Keratinocyte (primary cell): ENCODE measurements around the gene SLC25A1. TPM values are rescaled to one million over a fixed set of nuclear protein-coding genes. Genes with fewer than 3 reads are reported as not detected.

Experiments
- DNase-seq: peaks from one replicate; pipeline ENCODE4 v3.0.0-alpha.2; 2011; ENCODE audit warnings: low read depth, missing footprints, low spot score
- FAIRE-seq: peaks from 2 replicates; lab custom pipeline; 2011; peaks lifted over from hg19 to GRCh38; lab: Jason Lieb, UNC
- H2AFZ ChIP-seq: 2 replicates; pipeline ENCODE4 v1.6.0; 2012; ENCODE audit warnings: low read length, control low read depth, inconsistent platforms; ENCODE audit not compliant: control insufficient read depth
- H3K27ac ChIP-seq: 2 replicates; pipeline ENCODE4 v1.5.1; 2011; ENCODE audit warnings: low read length; ENCODE audit not compliant: control insufficient read depth, insufficient read depth
- H3K27me3 ChIP-seq: 3 replicates; pipeline ENCODE4 v1.6.0; 2011; ENCODE audit warnings: low read length; ENCODE audit not compliant: control insufficient read depth, insufficient read depth; ENCODE audit errors: extremely low read depth
- H3K36me3 ChIP-seq, 2 experiments: 2 replicates in 1 of 2; 3 replicates in 1 of 2; pipeline ENCODE4 v1.5.1; 2011; ENCODE audit warnings: low read length in 2 of 2, mild to moderate bottlenecking in 1 of 2; ENCODE audit not compliant: control insufficient read depth in 2 of 2, insufficient read depth in 2 of 2; ENCODE audit errors: extremely low read depth in 1 of 2
- H3K4me1 ChIP-seq: 3 replicates; pipeline ENCODE4 v1.5.1; 2011; ENCODE audit warnings: low read length; ENCODE audit not compliant: control insufficient read depth, insufficient read depth; ENCODE audit errors: extremely low read depth
- H3K4me2 ChIP-seq: 3 replicates; pipeline ENCODE4 v1.6.0; 2011; ENCODE audit warnings: low read depth, low read length; ENCODE audit not compliant: control insufficient read depth, insufficient read depth; ENCODE audit errors: extremely low read depth
- H3K4me3 ChIP-seq, 3 experiments: fragments of 200-600 bp in 1 of 3; sonication (generic) in 1 of 3; 2 replicates in 2 of 3; 3 replicates in 1 of 3; pipeline ENCODE4 v1.5.1; 2011 to 2016; ENCODE audit warnings: low read length in 3 of 3, mild to moderate bottlenecking in 3 of 3, control low read depth in 2 of 3, inconsistent platforms in 1 of 3, low read depth in 1 of 3, mixed read lengths in 1 of 3, mixed run types in 1 of 3, moderate library complexity in 1 of 3; ENCODE audit not compliant: control insufficient read depth in 2 of 3, insufficient read depth in 2 of 3; ENCODE audit errors: extremely low read depth in 1 of 3
- H3K79me2 ChIP-seq: 2 replicates; pipeline ENCODE4 v1.6.0; 2012; ENCODE audit warnings: low read length; ENCODE audit not compliant: control insufficient read depth, insufficient read depth
- H3K9ac ChIP-seq: 3 replicates; pipeline ENCODE4 v1.6.0; 2011; ENCODE audit warnings: low read length; ENCODE audit not compliant: control insufficient read depth, insufficient read depth; ENCODE audit errors: extremely low read depth
- H3K9me1 ChIP-seq: 3 replicates; pipeline ENCODE4 v1.6.0; 2011; ENCODE audit warnings: low read length; ENCODE audit not compliant: control insufficient read depth, insufficient read depth; ENCODE audit errors: extremely low read depth
- H3K9me3 ChIP-seq: 2 replicates; pipeline ENCODE4 v1.5.1; 2012; ENCODE audit warnings: low read depth, low read length; ENCODE audit not compliant: control insufficient read depth
- H4K20me1 ChIP-seq: 3 replicates; pipeline ENCODE4 v1.6.0; 2011; ENCODE audit warnings: low read length; ENCODE audit not compliant: control insufficient read depth, insufficient read depth; ENCODE audit errors: extremely low read depth
- CTCF ChIP-seq, 3 experiments: IDR thresholded peaks in 1 of 3; conservative IDR thresholded peaks in 1 of 3; optimal IDR thresholded peaks in 1 of 3; 2 replicates in 2 of 3; 3 replicates in 1 of 3; pipeline versions ENCODE3 to v1.5.1; 2011; ENCODE audit warnings: low read length in 3 of 3, mild to moderate bottlenecking in 3 of 3, moderate library complexity in 2 of 3, control low read depth in 1 of 3, inconsistent platforms in 1 of 3; ENCODE audit not compliant: insufficient read depth in 2 of 3; ENCODE audit errors: extremely low read depth in 1 of 3
- EZH2 ChIP-seq: IDR thresholded peaks from one replicate; pipeline ENCODE4 v1.6.1; 2012; ENCODE audit warnings: inconsistent platforms, mild to moderate bottlenecking, low read length, moderate library complexity
- dilution Hi-C: fragments of 300-500 bp; cut with MboI; formaldehyde crosslinking; loops from one replicate; pipeline ENCODE4 v1.7.0; 2020; ENCODE audit warnings: low sequenced_read_pairs; ENCODE audit not compliant: extremely low pct_ligation_motif_present
- polyA plus RNA-seq, 5 experiments: library from polyadenylated mRNA; depleted of rRNA in 3 of 5; stranded (reverse) in 3 of 5; stranded (forward) in 1 of 5; unstranded in 1 of 5; fragments of >200 nt; gene quantifications; 1 replicate in 1 of 5; 2 replicates in 3 of 5; 3 replicates in 1 of 5; pipeline versions ENCODE4 v1.2.1 to v1.2.3, GENCODE V29; 2011 to 2012; ENCODE audit warnings: missing spikeins in 2 of 5, low read depth in 1 of 5, low replicate concordance in 1 of 5

Gene SLC25A1
- polyA plus RNA-seq, 1 donor (not counting 4 experiments of a cell fraction or from before 2014, with no cell fraction given), result 27.7 TPM

GRCh38 chr22:19201869-19202798, 23.6 kb upstream of the SLC25A1 start:
- Histone ChIP-seq H3K27me3 (no peaks in the 10 kb centered on the region), H3K4me2 (no peak overlapping the region), H4K20me1 (no peaks in the 10 kb centered on the region), H2AFZ (no peak overlapping the region), H3K79me2 (no peaks in the 10 kb centered on the region), H3K9me1 (no peaks in the 10 kb centered on the region), H3K9me3 (no peaks in the 10 kb centered on the region), H3K36me3 (peaks cover 10 to 13% of the 10 kb centered on the region in 2 experiments), H3K9ac (no peak overlapping the region), H3K4me3 (no peak overlapping the region), H3K4me1 (no peaks in the 10 kb centered on the region), H3K27ac (no peak overlapping the region)
- TF ChIP-seq EZH2 (no peak), CTCF (optimal IDR thresholded peaks at IDR 0.05 in 1 of 3, IDR thresholded peaks at IDR 0.05 in 1 of 3, conservative IDR thresholded peaks at IDR 0.05 in 1 of 3; ENCODE audit: extremely low read depth in 1 of 3, insufficient read depth in 2 of 3, low read length in 3 of 3) (no peak)
- FAIRE-seq (no peak), DNase-seq (no peak)
- dilution Hi-C loops, result no loop called here

GRCh38 chr22:19201130-19201868, 22.8 kb upstream of the SLC25A1 start:
- H3K36me3 ChIP-seq, result peaks cover 14 to 16% of the 10 kb centered on the region in 2 experiments
- H3K27me3 ChIP-seq, result no peaks in the 10 kb centered on the region
- no peak overlapping the region for H3K4me3 ChIP-seq
- H3K27ac ChIP-seq, result no peak overlapping the region
- no peak overlapping the region for H3K9ac ChIP-seq
- H2AFZ ChIP-seq, result no peak overlapping the region
- DNase-seq (no peak), FAIRE-seq (no peak)
- H3K4me2 ChIP-seq, result no peak overlapping the region
- no peaks in the 10 kb centered on the region for H3K9me1 ChIP-seq
- H3K79me2 ChIP-seq, result no peaks in the 10 kb centered on the region
- no peak for TF ChIP-seq EZH2
- TF ChIP-seq CTCF (optimal IDR thresholded peaks at IDR 0.05 in 1 of 3, IDR thresholded peaks at IDR 0.05 in 1 of 3, conservative IDR thresholded peaks at IDR 0.05 in 1 of 3; ENCODE audit: extremely low read depth in 1 of 3, insufficient read depth in 2 of 3, low read length in 3 of 3), result no peak
- no peaks in the 10 kb centered on the region for H4K20me1 ChIP-seq
- dilution Hi-C loops, result no loop called here
- no peaks in the 10 kb centered on the region for H3K4me1 ChIP-seq
- no peaks in the 10 kb centered on the region for H3K9me3 ChIP-seq
